Activated naive CD4-positive, alpha-beta T cell treated with anti-CD3 and anti-CD28 coated beads, Interleukin-2, amount 10 ng/mL, durations not matched to agents 5 hours and 36 hours (primary cell): Measurements from ENCODE around the gene IRX5. TPM values are rescaled to one million over a fixed set of nuclear protein-coding genes. Genes with fewer than 3 reads are reported as not detected.

Experiments used
- total RNA-seq, 2 experiments: library from RNA; stranded (reverse); gene quantifications; one replicate each; pipeline ENCODE4 v1.2.3, GENCODE V29; 2021

The IRX5 gene
- under 1 TPM in 1 of 2 experiments, not detected in 1; 0.25 TPM for total RNA-seq

GRCh38 chr16:54930005-54930868 lies at the start of gene IRX5:
Gene IRX5 (plus strand): TSS chr16:54930865. CDS start chr16:54931199, 334 bp downstream.

